Measurements from ENCODE around the gene SOS1. TPM values are rescaled to one million over a fixed set of nuclear protein-coding genes. Genes with fewer than 3 reads are reported as not detected.

Gene SOS1
- total RNA-seq, 2 donors from 2014 or later = 26.3 to 43.9 TPM

DNA sequence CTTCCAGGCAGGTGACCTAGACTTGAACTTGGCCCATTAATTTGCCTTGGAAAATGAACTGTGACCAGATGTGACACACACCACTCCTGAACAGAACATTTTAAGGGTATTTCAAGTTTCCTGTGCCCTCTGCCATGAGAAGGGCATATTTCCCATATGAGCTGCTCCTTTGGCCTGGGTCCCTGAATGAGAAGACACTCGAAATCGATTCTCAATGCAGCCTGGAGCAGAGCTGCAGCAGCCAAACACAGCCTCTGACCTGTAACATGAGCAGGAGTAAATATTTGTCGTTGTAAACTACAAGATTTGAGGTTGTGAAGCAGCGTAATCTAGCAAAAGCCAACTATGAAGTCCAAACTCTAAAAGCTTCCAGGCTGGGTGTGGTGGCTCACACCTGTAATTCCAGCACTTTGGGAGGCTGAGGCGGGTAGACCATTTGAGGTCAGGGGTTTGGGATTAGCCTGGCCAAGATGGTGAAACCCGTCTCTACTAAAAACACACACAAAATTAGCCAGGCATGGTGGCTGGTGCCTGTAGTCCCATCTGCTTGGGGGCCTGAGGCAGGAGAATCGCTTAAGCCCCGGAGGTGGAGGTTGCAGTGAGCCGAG lies 30.1 kb upstream of the SOS1 start:
- no peaks in the 10 kb centered on the region for H3K4me1 ChIP-seq
- TF ChIP-seq CTCF (IDR thresholded peaks at IDR 0.05) = no peak

DNA sequence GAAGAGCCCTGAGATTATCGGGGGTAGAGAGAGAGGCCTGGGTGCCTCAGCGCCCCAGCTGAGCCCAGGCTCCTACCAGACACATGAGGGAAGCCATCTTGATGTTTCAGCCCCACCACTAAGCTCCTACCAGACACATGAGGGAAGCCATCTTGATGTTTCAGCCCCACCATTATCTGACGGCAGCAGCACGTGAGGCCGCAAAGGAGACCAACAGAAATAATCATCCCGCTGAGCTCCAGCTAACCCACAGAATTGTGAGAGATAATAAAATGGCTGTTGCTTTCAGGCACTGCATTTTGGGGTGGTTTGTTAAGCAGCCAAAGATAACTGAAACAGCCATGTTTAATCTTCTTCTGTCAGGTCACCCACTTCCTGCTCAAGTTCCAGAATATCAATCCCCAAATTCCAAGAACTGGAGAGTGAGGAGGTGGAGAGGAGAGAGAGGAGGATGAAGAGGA lies 29.3 kb upstream of the SOS1 start:
- DNase-seq = no peak
- Histone ChIP-seq H3K36me3 (no peaks in the 10 kb centered on the region), H3K27me3 (no peaks in the 10 kb centered on the region), H3K27ac (no peak overlapping the region), H3K4me3 (no peak overlapping the region), H3K9ac (ENCODE audit: low read depth in 2 of 2, low read length in 2 of 2) (no peak overlapping the region), H3K9me3 (no peaks in the 10 kb centered on the region), H3K4me1 (no peaks in the 10 kb centered on the region)
- no peak for TF ChIP-seq CTCF (IDR thresholded peaks at IDR 0.05)
- intact Hi-C loops (cut with DNase I) = no loop called here

More for the DNA sequence above, 30.1 kb upstream of the SOS1 start:
- Histone ChIP-seq H3K9ac (ENCODE audit: low read depth in 2 of 2, low read length in 2 of 2) (no peak overlapping the region), H3K27me3 (no peaks in the 10 kb centered on the region), H3K4me3 (no peak overlapping the region), H3K9me3 (no peaks in the 10 kb centered on the region), H3K27ac (no peak overlapping the region), H3K36me3 (no peaks in the 10 kb centered on the region)
- intact Hi-C loops (cut with DNase I) = no loop called here
- no peak for DNase-seq

DNA sequence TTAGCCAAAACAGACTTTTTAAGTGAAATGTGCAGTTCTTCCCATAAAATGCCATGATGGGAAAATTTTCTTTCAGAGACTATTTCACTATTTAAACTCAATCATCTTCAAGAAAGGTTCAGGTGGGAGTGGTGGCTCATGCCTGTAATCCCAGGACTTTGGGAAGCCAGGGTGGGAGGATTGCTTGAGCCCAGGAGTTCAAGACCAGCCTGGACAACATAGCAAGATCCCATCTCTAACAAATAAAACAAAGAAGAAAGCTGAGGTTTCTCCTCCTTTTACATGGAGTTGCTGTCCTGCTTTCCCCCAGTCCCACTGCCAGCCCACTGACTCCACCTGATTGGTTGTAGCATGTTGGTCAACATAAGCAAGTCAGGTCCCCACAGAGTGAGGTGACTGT lies 25.8 kb upstream of the SOS1 start:
- H3K27me3 ChIP-seq = no peaks in the 10 kb centered on the region
- intact Hi-C loops (cut with DNase I) = no loop called here
- no peaks in the 10 kb centered on the region for H3K9me3 ChIP-seq
- no peak for DNase-seq
- H3K4me3 ChIP-seq = no peak overlapping the region
- H3K9ac ChIP-seq (ENCODE audit: low read depth in 2 of 2, low read length in 2 of 2) = no peak overlapping the region
- no peak for TF ChIP-seq CTCF (IDR thresholded peaks at IDR 0.05)
- H3K4me1 ChIP-seq = no peaks in the 10 kb centered on the region
- no peak overlapping the region for H3K27ac ChIP-seq
- no peaks in the 10 kb centered on the region for H3K36me3 ChIP-seq

- intact Hi-C loops (cut with DNase I) = no loop called here
- no peak overlapping the region for H3K4me3 ChIP-seq
- H3K27ac ChIP-seq = no peak overlapping the region
- no peaks in the 10 kb centered on the region for H3K36me3 ChIP-seq
- TF ChIP-seq CTCF (IDR thresholded peaks at IDR 0.05) = no peak
- DNase-seq = no peak
- no peaks in the 10 kb centered on the region for H3K4me1 ChIP-seq
- no peaks in the 10 kb centered on the region for H3K27me3 ChIP-seq
- no peaks in the 10 kb centered on the region for H3K9me3 ChIP-seq
- H3K9ac ChIP-seq (ENCODE audit: low read depth in 2 of 2, low read length in 2 of 2) = no peak overlapping the region
Observed at GRCh38 chr2:39145906-39146421, 25.1 kb upstream of the SOS1 start.

DNA sequence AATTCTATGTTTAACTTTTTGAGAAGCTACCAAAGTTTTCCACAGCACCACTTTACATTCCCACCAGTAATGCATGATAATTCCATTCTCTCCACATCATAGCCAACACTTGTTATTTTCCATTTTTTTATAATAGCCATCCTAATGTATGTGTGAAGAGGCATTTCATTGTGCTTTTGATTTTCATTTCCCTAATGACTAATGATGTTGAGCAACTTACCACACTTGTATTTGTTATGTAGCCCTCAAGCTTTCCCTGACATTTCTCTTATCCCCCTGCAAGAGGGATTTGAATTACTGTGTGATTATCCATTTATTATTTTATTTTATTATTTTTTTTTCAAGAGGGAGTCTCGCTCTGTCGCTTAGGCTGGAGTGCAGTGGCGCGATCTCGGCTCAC lies 23.6 kb upstream of the SOS1 start:
- intact Hi-C loops (cut with DNase I) = no loop called here

More for the DNA sequence above, 23.6 kb upstream of the SOS1 start:
- Histone ChIP-seq H3K27me3 (no peaks in the 10 kb centered on the region), H3K27ac (no peak overlapping the region), H3K4me3 (no peak overlapping the region), H3K9ac (ENCODE audit: low read depth in 2 of 2, low read length in 2 of 2) (no peak overlapping the region), H3K9me3 (no peaks in the 10 kb centered on the region), H3K4me1 (no peaks in the 10 kb centered on the region), H3K36me3 (no peaks in the 10 kb centered on the region)
- no peak for DNase-seq
- no peak for TF ChIP-seq CTCF (IDR thresholded peaks at IDR 0.05)

Data from colonic mucosa (tissue), 4 donors.